Temporal lobe (tissue), 2 donors: Measurements from ENCODE around the gene TTF2. TPM values are rescaled to one million over a fixed set of nuclear protein-coding genes. Genes with fewer than 3 reads are reported as not detected.

Experiments
- small RNA-seq: library from RNA; depleted of rRNA; stranded (forward); fragments of <200 nt; gene quantifications from one replicate; pipeline ENCODE3, GENCODE V24; 2014; ENCODE audit warnings: low replicate concordance
- total RNA-seq: library from RNA; depleted of rRNA; stranded (reverse); fragments of >200 nt; gene quantifications from one replicate; pipeline ENCODE4 v1.2.3, GENCODE V29; 2014

The TTF2 gene
- total RNA-seq, 1 donor from 2014 or later: 2.2 TPM

Small RNAs within 50 kb of the gene (small RNA-seq; reads per million reads assigned to genes)
- gene MIR942: 2.1 reads per million, percentile 87 among the genes with 10 or more reads in this experiment

Other genes starting within 250 kb of the TTF2 start
- 41.3 TPM for gene PTGFRN, start 150.4 kb upstream of the TTF2 start, total RNA-seq
- 1.2 TPM for gene CD101, start 58.6 kb upstream of the TTF2 start, total RNA-seq
- 3.9 TPM for gene TRIM45, start 61.4 kb downstream of the TTF2 start, total RNA-seq
- 0.49 TPM for gene VTCN1, start 150.6 kb downstream of the TTF2 start, total RNA-seq